A673 (cell line): ENCODE measurements around the gene ESPN. TPM values are rescaled to one million over a fixed set of nuclear protein-coding genes. Genes with fewer than 3 reads are reported as not detected.
"Not testable (repeated sequence)": the region's sequence is repeated elsewhere in the genome, so short reads cannot be mapped to it uniquely, and the experiment has no call there.

Experiments used
- BruUV-seq: library from RNA; stranded (reverse); fragments of 400-500 nt; replicated peaks from 2 replicates; lab custom pipeline; 2021; lab: Mats Ljungman, UMichigan
- CTCF ChIA-PET: fragments of 300-600 bp; sonication (Branson Sonifier 250); formaldehyde crosslinking; loops from one replicate; lab custom pipeline; 2022; ENCODE audit warnings: antibody characterized with exemption; lab: Charles Lee
- POLR2A ChIA-PET: fragments of 300-600 bp; sonication (Branson Sonifier 250); formaldehyde crosslinking; loops from one replicate; lab custom pipeline; 2022; ENCODE audit warnings: antibody characterized with exemption; ENCODE audit not compliant: low non-redundant PET; lab: Charles Lee
- DNase-seq: peaks from one replicate; pipeline ENCODE4 v3.0.0-alpha.2; 2015; ENCODE audit warnings: low spot score
- H3K27ac ChIP-seq: fragments of 200-600 bp; sonication (generic); 2 replicates; pipeline ENCODE4 v1.5.1; 2016; ENCODE audit warnings: mixed run types, low read depth, mild to moderate bottlenecking, mixed read lengths, antibody characterized with exemption, low read length; ENCODE audit not compliant: poor library complexity, severe bottlenecking
- H3K27me3 ChIP-seq: fragments of 200-600 bp; sonication (generic); replicated peaks from 2 replicates; pipeline ENCODE4 v1.6.1; 2017; ENCODE audit warnings: mixed run types, low read depth, mild to moderate bottlenecking, mixed read lengths, antibody characterized with exemption, low read length; ENCODE audit not compliant: insufficient read depth, poor library complexity
- H3K36me3 ChIP-seq: fragments of 200-600 bp; sonication (generic); 2 replicates; pipeline ENCODE4 v1.6.1; 2016; ENCODE audit warnings: mixed run types, mild to moderate bottlenecking, mixed read lengths, antibody characterized with exemption, low read length; ENCODE audit not compliant: insufficient read depth, poor library complexity, severe bottlenecking
- H3K4me1 ChIP-seq: fragments of 200-600 bp; sonication (generic); 2 replicates; pipeline ENCODE4 v1.6.1; 2017; ENCODE audit warnings: mixed run types, mild to moderate bottlenecking, mixed read lengths, antibody characterized with exemption, low read length; ENCODE audit not compliant: insufficient read depth, poor library complexity, severe bottlenecking
- H3K4me3 ChIP-seq: fragments of 200-600 bp; sonication (generic); 2 replicates; pipeline ENCODE4 v1.5.1; 2016; ENCODE audit warnings: low read depth, mixed run types, mild to moderate bottlenecking, mixed read lengths, low read length; ENCODE audit not compliant: poor library complexity, severe bottlenecking
- H3K9me3 ChIP-seq: fragments of 200-600 bp; sonication (generic); 2 replicates; pipeline ENCODE4 v1.6.1; 2016; ENCODE audit warnings: mixed run types, low read depth, mild to moderate bottlenecking, mixed read lengths, antibody characterized with exemption, low read length; ENCODE audit not compliant: poor library complexity, severe bottlenecking
- EZH2 ChIP-seq: fragments of 200-600 bp; sonication (generic); IDR thresholded peaks from 2 replicates; pipeline ENCODE4 v1.6.1; 2017; ENCODE audit warnings: borderline replicate concordance, low read depth, mild to moderate bottlenecking, mixed read lengths, antibody characterized with exemption, low read length; ENCODE audit not compliant: poor library complexity, severe bottlenecking
- intact Hi-C: fragments of 100-400 bp; cut with micrococcal nuclease; formaldehyde crosslinking; loops from one replicate; pipeline ENCODE4 v1.10.0; 2022; ENCODE audit not compliant: unreplicated experiment
- total RNA-seq: library from RNA; stranded (reverse); gene quantifications from 2 replicates; pipeline ENCODE4 v1.2.3, GENCODE V29; 2021
- TF ChIP-seq, protein P1 (sequence below): fragments of 300-800, 200-600 bp; sonication (generic); conservative IDR thresholded peaks from 2 replicates; pipeline ENCODE4 v1.5.1; 2017; ENCODE audit warnings: low read depth, mild to moderate bottlenecking, antibody characterized with exemption, low read length, moderate library complexity, mixed read lengths

ESPN gene
- total RNA-seq, 1 experiment from 2014 or later, result not detected

DNA sequence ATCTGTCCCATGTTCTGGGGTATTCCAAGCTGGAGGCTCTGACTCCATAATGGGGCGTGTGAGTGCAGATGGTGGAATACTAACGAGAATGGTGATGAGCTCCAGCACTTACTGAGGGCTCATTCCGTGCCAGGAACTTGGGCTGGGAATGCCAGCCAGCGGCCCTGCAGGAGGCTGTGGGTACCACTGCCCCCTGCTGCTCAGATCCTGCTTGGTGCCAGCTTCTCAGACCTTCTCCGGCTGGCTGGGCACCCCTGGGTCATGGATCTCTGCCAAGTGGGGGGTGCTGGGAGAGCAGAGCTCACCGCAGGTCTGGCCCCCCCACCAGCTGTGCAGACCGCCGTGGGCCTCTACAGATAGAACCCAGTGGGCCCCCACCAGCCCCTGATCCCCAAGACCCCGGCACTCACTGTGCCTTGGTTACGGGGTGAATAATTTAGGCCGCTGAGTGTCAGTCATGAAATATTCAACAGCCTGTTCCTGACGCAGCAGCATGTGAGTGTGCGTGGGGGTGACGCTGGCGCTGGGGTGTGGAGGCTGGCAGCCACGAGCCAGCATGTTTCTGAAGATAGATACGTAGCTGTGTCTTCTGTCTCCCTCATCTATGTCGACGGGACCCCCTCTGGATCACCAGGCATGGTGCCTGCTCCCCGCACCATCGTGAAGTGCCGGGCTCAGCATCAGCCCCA lies 12.6 kb downstream of the ESPN start:
- CTCF ChIA-PET, result interaction anchor here (0.5 to 1.8 kb wide), 13 partner anchors 11 to 1243 kb away, joined by 3 to 16 read pairs (median 6); no protein-coding TSS in a partner anchor
- intact Hi-C loops, POLR2A ChIA-PET, H3K9me3 ChIP-seq, H3K36me3 ChIP-seq, H3K27me3 ChIP-seq, BruUV-seq, H3K4me1 ChIP-seq, H3K4me3 ChIP-seq, H3K27ac ChIP-seq: not testable (repeated sequence)
- DNase-seq, result peak; percentile 59
- TF ChIP-seq, protein P1, sequence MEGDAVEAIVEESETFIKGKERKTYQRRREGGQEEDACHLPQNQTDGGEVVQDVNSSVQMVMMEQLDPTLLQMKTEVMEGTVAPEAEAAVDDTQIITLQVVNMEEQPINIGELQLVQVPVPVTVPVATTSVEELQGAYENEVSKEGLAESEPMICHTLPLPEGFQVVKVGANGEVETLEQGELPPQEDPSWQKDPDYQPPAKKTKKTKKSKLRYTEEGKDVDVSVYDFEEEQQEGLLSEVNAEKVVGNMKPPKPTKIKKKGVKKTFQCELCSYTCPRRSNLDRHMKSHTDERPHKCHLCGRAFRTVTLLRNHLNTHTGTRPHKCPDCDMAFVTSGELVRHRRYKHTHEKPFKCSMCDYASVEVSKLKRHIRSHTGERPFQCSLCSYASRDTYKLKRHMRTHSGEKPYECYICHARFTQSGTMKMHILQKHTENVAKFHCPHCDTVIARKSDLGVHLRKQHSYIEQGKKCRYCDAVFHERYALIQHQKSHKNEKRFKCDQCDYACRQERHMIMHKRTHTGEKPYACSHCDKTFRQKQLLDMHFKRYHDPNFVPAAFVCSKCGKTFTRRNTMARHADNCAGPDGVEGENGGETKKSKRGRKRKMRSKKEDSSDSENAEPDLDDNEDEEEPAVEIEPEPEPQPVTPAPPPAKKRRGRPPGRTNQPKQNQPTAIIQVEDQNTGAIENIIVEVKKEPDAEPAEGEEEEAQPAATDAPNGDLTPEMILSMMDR, result peak; percentile 40

DNA sequence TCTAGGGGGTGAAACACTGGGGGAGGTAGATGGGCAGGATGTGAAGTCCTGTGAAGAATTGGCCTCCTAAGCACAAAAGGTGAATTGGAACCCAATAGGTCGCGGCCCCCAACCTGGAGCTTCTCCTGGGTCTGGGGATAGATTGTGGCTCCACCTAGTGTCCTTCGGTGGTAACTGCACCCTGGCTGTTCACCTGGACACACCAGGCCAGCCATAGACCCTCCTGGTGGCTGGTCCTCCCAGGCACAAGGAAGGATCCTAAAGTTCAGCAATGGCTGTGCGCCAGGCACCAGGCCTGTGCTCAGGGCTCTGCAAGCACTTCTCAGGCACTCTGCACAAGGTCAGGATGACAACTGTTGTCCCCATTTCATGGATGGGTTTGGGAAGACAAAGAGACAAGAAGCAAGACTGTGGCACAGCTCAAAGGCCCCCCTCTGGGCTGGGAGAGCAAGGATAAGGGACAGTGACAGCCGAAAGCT lies 13.5 kb downstream of the ESPN start:
- Histone ChIP-seq H3K4me1 (no peaks in the 10 kb centered on the region), H3K36me3 (no peaks in the 10 kb centered on the region), H3K9me3 (no peaks in the 10 kb centered on the region), H3K4me3 (no peak overlapping the region), H3K27me3 (no peaks in the 10 kb centered on the region), H3K27ac (no peak overlapping the region)
- POLR2A ChIA-PET, result no interaction called here
- peak; percentile 62 for DNase-seq
- intact Hi-C loops, result no loop called here
- TF ChIP-seq, protein P1, result peak; percentile 82
- TF ChIP-seq EZH2, result no peak
- CTCF ChIA-PET, result interaction anchor here (0.6 to 1.8 kb wide), 11 partner anchors 11 to 235 kb away, joined by 3 to 16 read pairs (median 4); no protein-coding TSS in a partner anchor
- no TSS peak for BruUV-seq

DNA sequence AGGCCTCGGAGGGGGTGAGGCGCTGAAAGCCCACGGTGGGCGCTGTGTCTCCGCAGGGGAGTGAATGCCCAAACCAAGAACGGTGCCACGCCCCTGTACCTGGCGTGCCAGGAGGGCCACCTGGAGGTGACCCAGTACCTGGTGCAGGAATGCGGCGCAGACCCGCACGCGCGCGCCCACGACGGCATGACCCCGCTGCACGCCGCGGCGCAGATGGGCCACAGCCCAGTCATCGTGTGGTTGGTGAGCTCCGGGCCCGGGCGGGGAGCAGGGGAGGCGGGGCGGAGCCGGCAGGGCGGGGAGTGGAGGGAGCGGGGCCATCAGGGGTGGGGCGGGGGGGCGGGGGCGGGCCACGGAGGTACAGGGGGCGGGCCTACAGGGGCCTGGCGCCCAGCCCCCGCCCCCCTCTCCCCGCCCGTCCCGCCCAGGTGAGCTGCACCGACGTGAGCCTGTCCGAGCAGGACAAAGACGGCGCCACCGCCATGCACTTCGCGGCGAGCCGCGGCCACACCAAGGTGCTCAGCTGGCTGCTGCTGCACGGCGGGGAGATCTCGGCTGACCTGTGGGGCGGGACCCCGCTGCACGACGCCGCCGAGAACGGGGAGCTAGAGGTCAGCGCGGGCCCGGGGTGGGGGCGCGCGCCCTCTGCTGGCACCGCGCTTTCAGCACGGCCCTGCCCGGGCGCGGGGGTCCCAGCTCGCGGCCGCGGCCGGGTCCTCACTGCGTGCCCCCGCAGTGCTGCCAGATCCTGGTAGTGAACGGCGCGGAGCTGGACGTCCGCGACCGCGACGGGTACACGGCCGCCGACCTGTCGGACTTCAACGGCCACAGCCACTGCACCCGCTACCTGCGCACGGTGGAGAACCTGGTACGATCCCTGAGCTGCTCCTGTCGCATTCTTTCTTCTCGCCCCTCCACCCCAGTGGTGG lies 15.9 kb downstream of the ESPN start:
- TF ChIP-seq EZH2, result no peak
- TF ChIP-seq, protein P1, result peak; percentile 38; the same call in 1 of the 2 replicates
- Histone ChIP-seq H3K36me3 (no peaks in the 10 kb centered on the region), H3K9me3 (no peaks in the 10 kb centered on the region), H3K27me3 (no peaks in the 10 kb centered on the region), H3K4me3 (no peak overlapping the region), H3K4me1 (no peaks in the 10 kb centered on the region), H3K27ac (no peak overlapping the region)
- intact Hi-C loops, result no loop called here
- no TSS peak for BruUV-seq
- ChIA-PET POLR2A (interaction anchor here (0.5 kb wide), 1 partner anchor 286 kb away, joined by 3 read pairs; no protein-coding TSS in a partner anchor), CTCF (interaction anchor here (0.6 to 1.5 kb wide), 3 partner anchors 33 to 1012 kb away, joined by 3 to 4 read pairs (median 3); no protein-coding TSS in a partner anchor)
- DNase-seq, result peak; percentile 69
